WTC11 (cell line): ENCODE results near the gene GNG4. TPM values are rescaled to one million over a fixed set of nuclear protein-coding genes. Genes with fewer than 3 reads are reported as not detected.

Experiments
- ATAC-seq: fragments of 200-7000 bp; cut with Tn5 transposase; 2 replicates; pipeline ENCODE4 v1.10.0; 2021; ENCODE audit warnings: mild to moderate bottlenecking, moderate library complexity
- CTCF ChIA-PET: fragments of 300-600 bp; sonication (Branson Sonifier 250); formaldehyde crosslinking; loops from one replicate; lab custom pipeline; 2021; ENCODE audit warnings: antibody characterized with exemption; lab: Charles Lee
- POLR2A ChIA-PET: fragments of 350-600 bp; sonication (Branson Sonifier 250); formaldehyde crosslinking; loops from one replicate; lab custom pipeline; 2021; ENCODE audit warnings: antibody characterized with exemption; lab: Charles Lee
- DNase-seq: peaks from one replicate; pipeline ENCODE4 v3.0.0; 2021; ENCODE audit warnings: low spot score
- H3K27ac Mint-ChIP-seq: 2 replicates; pipeline ENCODE4 v1.8.0; 2021; ENCODE audit warnings: mixed read lengths
- H3K27me3 Mint-ChIP-seq: 2 replicates; pipeline ENCODE4 v1.8.0; 2021; ENCODE audit warnings: low read depth, mild to moderate bottlenecking, moderate library complexity, mixed read lengths
- H3K36me3 Mint-ChIP-seq: 2 replicates; pipeline ENCODE4 v1.8.0; 2021; ENCODE audit warnings: mixed read lengths
- H3K4me1 Mint-ChIP-seq: 2 replicates; pipeline ENCODE4 v1.8.0; 2022; ENCODE audit warnings: mixed read lengths
- H3K4me3 Mint-ChIP-seq: 2 replicates; pipeline ENCODE4 v1.8.0; 2021; ENCODE audit warnings: mild to moderate bottlenecking, moderate library complexity, mixed read lengths
- H3K9me3 Mint-ChIP-seq: 2 replicates; pipeline ENCODE4 v1.8.0; 2021; ENCODE audit warnings: mixed read lengths
- CREM ChIP-seq: sonication (generic); formaldehyde crosslinking; IDR thresholded peaks from 2 replicates; pipeline ENCODE4 v1.8.1; 2022; ENCODE audit warnings: mild to moderate bottlenecking, missing genetic modification reagents, moderate library complexity
- FOXK1 ChIP-seq: sonication (generic); formaldehyde crosslinking; IDR thresholded peaks from 2 replicates; pipeline ENCODE4 v1.8.0; 2022; ENCODE audit warnings: mild to moderate bottlenecking, moderate library complexity, missing genetic modification reagents
- GRHL2 ChIP-seq: fragments of 250-450 bp; sonication (Bioruptor Pico); IDR thresholded peaks from 2 replicates; pipeline ENCODE4 v1.8.0; 2022; ENCODE audit warnings: mild to moderate bottlenecking, moderate library complexity; ENCODE audit not compliant: insufficient replicate concordance, severe bottlenecking
- MYBL2 ChIP-seq: sonication (generic); formaldehyde crosslinking; IDR thresholded peaks from 2 replicates; pipeline ENCODE4 v1.8.1; 2023; ENCODE audit warnings: mild to moderate bottlenecking, moderate library complexity, missing genetic modification reagents
- NFYB ChIP-seq: sonication (generic); formaldehyde crosslinking; conservative IDR thresholded peaks from 2 replicates; pipeline ENCODE4 v1.8.0; 2022; ENCODE audit warnings: low read depth, missing genetic modification reagents
- NR2C2 ChIP-seq: sonication (generic); formaldehyde crosslinking; IDR thresholded peaks from 2 replicates; pipeline ENCODE4 v1.8.0; 2022; ENCODE audit warnings: mild to moderate bottlenecking, missing genetic modification reagents
- PRDM15 ChIP-seq: sonication (generic); formaldehyde crosslinking; IDR thresholded peaks from 2 replicates; pipeline ENCODE4 v1.8.0; 2022; ENCODE audit warnings: missing genetic modification reagents
- SMAD3 ChIP-seq: sonication (generic); formaldehyde crosslinking; IDR thresholded peaks from 2 replicates; pipeline ENCODE4 v1.8.0; 2022; ENCODE audit warnings: missing genetic modification reagents, mild to moderate bottlenecking, borderline replicate concordance
- SOX15 ChIP-seq: fragments of 250-450 bp; sonication (Bioruptor Pico); IDR thresholded peaks from 2 replicates; pipeline ENCODE4 v1.9.0; 2021; ENCODE audit warnings: mild to moderate bottlenecking
- TCF7 ChIP-seq: sonication (generic); formaldehyde crosslinking; IDR thresholded peaks from 2 replicates; pipeline ENCODE4 v1.8.0; 2022; ENCODE audit warnings: mild to moderate bottlenecking, low read depth, missing genetic modification reagents, moderate library complexity
- USF2 ChIP-seq: sonication (generic); formaldehyde crosslinking; IDR thresholded peaks from 2 replicates; pipeline ENCODE4 v1.8.1; 2023; ENCODE audit warnings: mild to moderate bottlenecking, missing genetic modification reagents, moderate library complexity
- ZBTB21 ChIP-seq: sonication (generic); formaldehyde crosslinking; IDR thresholded peaks from 2 replicates; pipeline ENCODE4 v1.8.1; 2023; ENCODE audit warnings: mild to moderate bottlenecking, missing genetic modification reagents, borderline replicate concordance
- ZBTB43 ChIP-seq: sonication (generic); formaldehyde crosslinking; IDR thresholded peaks from 2 replicates; pipeline ENCODE4 v1.8.1; 2023; ENCODE audit warnings: mild to moderate bottlenecking, missing genetic modification reagents
- ZNF121 ChIP-seq: sonication (generic); formaldehyde crosslinking; IDR thresholded peaks from 2 replicates; pipeline ENCODE4 v1.8.0; 2023; ENCODE audit warnings: missing genetic modification reagents
- ZNF423 ChIP-seq: fragments of 250-450 bp; sonication (Bioruptor Pico); IDR thresholded peaks from 2 replicates; pipeline ENCODE4 v2.1.2; 2022; ENCODE audit warnings: mild to moderate bottlenecking, moderate library complexity
- ZSCAN18 ChIP-seq: fragments of 250-450 bp; sonication (Bioruptor Pico); IDR thresholded peaks from 2 replicates; pipeline ENCODE4 v2.1.2; 2022; ENCODE audit warnings: mild to moderate bottlenecking, moderate library complexity
- total RNA-seq: library from RNA; stranded (reverse); gene quantifications from 3 replicates; pipeline ENCODE4 v1.2.3, GENCODE V29; 2021
- TF ChIP-seq, protein P1 (sequence below): sonication (generic); formaldehyde crosslinking; IDR thresholded peaks from 2 replicates; pipeline ENCODE4 v1.8.1; 2023; ENCODE audit warnings: mild to moderate bottlenecking, missing genetic modification reagents, moderate library complexity
- TF ChIP-seq, protein P2 (sequence below): sonication (generic); formaldehyde crosslinking; IDR thresholded peaks from 2 replicates; pipeline ENCODE4 v1.8.0; 2022; ENCODE audit warnings: mild to moderate bottlenecking, missing genetic modification reagents

Gene GNG4
- total RNA-seq, 1 experiment from 2014 or later = 38.3 TPM

DNA sequence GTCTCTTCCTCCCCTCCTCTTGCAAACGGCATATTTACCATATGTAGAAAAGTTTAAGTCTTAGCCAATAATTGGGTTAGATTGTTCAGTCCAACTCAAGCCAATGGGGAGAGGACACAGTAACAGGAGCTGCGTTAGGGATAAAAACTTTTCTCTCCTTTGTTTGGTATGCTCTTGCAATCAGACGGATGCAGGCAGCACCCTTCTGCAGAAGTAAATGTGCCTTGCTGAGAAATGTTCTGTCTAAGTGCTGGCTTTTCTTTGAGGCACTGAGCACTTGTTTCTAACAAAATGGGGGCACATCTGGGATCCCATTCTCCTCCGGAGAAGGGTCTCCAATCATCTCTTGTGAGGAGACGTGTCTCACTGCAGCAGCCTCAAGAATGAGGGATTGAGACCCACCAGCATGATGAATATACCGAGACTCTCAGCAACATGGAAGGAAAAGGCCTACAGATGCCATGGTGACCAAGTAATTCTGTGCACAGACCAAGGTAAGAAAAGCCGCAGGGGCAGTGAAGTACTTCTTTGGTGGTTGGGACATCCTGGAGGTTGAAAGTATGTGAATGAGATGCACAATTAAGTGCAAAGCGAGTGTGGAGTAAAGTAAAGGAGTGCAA, 20.7 kb upstream of the GNG4 start:
- ChIA-PET POLR2A (no interaction called here), CTCF (no interaction called here)
- H3K27ac Mint-ChIP-seq = peak overlapping the region; percentile 69
- H3K36me3 Mint-ChIP-seq = peaks cover 66% of the 10 kb centered on the region
- TF ChIP-seq ZNF121 (CRISPR knock-in tag) (no peak), SMAD3 (CRISPR knock-in tag) (no peak), USF2 (no peak), SOX15 (CRISPR knock-in tag) (no peak), TCF7 (no peak), ZBTB43 (CRISPR knock-in tag) (no peak), GRHL2 (CRISPR knock-in tag) (no peak), ZBTB21 (no peak), NR2C2 (CRISPR knock-in tag) (no peak), PRDM15 (CRISPR knock-in tag) (no peak), CREM (CRISPR knock-in tag) (no peak), MYBL2 (no peak), NFYB (CRISPR knock-in tag) (no peak), FOXK1 (CRISPR knock-in tag) (no peak), ZSCAN18 (CRISPR knock-in tag) (no peak), ZNF423 (no peak)
- TF ChIP-seq, protein P1, sequence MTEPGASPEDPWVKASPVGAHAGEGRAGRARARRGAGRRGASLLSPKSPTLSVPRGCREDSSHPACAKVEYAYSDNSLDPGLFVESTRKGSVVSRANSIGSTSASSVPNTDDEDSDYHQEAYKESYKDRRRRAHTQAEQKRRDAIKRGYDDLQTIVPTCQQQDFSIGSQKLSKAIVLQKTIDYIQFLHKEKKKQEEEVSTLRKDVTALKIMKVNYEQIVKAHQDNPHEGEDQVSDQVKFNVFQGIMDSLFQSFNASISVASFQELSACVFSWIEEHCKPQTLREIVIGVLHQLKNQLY = no peak
- TF ChIP-seq, protein P2, sequence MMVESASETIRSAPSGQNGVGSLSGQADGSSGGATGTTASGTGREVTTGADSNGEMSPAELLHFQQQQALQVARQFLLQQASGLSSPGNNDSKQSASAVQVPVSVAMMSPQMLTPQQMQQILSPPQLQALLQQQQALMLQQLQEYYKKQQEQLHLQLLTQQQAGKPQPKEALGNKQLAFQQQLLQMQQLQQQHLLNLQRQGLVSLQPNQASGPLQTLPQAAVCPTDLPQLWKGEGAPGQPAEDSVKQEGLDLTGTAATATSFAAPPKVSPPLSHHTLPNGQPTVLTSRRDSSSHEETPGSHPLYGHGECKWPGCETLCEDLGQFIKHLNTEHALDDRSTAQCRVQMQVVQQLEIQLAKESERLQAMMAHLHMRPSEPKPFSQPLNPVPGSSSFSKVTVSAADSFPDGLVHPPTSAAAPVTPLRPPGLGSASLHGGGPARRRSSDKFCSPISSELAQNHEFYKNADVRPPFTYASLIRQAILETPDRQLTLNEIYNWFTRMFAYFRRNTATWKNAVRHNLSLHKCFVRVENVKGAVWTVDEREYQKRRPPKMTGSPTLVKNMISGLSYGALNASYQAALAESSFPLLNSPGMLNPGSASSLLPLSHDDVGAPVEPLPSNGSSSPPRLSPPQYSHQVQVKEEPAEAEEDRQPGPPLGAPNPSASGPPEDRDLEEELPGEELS = no peak
- H3K27me3 Mint-ChIP-seq = peaks cover 4% of the 10 kb centered on the region; the same call in 1 of the 2 replicates
- no peak for ATAC-seq
- peaks cover 63% of the 10 kb centered on the region for H3K9me3 Mint-ChIP-seq
- no peak for DNase-seq
- H3K4me1 Mint-ChIP-seq = peaks cover 22% of the 10 kb centered on the region
- peak overlapping the region; percentile 61 for H3K4me3 Mint-ChIP-seq
